ENCODE results near the gene POLR3K. TPM values are rescaled to one million over a fixed set of nuclear protein-coding genes. Genes with fewer than 3 reads are reported as not detected.

The POLR3K gene
- total RNA-seq, 1 experiment from 2014 or later: 40.1 TPM

GRCh38 chr16:55571-56136 is 2.2 kb upstream of the POLR3K start (continued):
- TF ChIP-seq E2F1 (CRISPR knock-in tag; IDR thresholded peaks at IDR 0.05) (no peak), ZNF138 (CRISPR knock-in tag; conservative IDR thresholded peaks at IDR 0.05) (no peak), ZNF263 (CRISPR knock-in tag; IDR thresholded peaks at IDR 0.05; ENCODE audit: low read depth) (no peak), MYBL2 (CRISPR knock-in tag; IDR thresholded peaks at IDR 0.05) (no peak), NR3C1 (CRISPR knock-in tag; conservative IDR thresholded peaks at IDR 0.05; ENCODE audit: low read depth) (no peak), ELF4 (CRISPR knock-in tag; IDR thresholded peaks at IDR 0.05; ENCODE audit: low read depth) (no peak), ZSCAN18 (CRISPR knock-in tag; IDR thresholded peaks at IDR 0.05) (no peak), PRRX2 (CRISPR knock-in tag; IDR thresholded peaks at IDR 0.05) (no peak), GRHL2 (CRISPR knock-in tag; IDR thresholded peaks at IDR 0.05; ENCODE audit: insufficient replicate concordance, severe bottlenecking) (no peak)
- TF ChIP-seq, protein P1, sequence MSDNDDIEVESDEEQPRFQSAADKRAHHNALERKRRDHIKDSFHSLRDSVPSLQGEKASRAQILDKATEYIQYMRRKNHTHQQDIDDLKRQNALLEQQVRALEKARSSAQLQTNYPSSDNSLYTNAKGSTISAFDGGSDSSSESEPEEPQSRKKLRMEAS (CRISPR knock-in tag; IDR thresholded peaks at IDR 0.05): no peak

GRCh38 chr16:54237-54581 is 801 bp upstream of the POLR3K start:
- ChIA-PET CTCF (interaction anchor here (1.3 to 2.5 kb wide), 3 partner anchors 12 to 53 kb away, joined by 18 to 39 read pairs (median 25); no protein-coding TSS in a partner anchor), POLR2A (interaction anchor here (1.6 kb wide), 1 partner anchor 17 kb away, joined by 16 read pairs; the partner anchor contains the start of gene RHBDF1)
- H3K4me3 Mint-ChIP-seq: peak overlapping the region; percentile 99
- DNase-seq (ENCODE audit: low spot score) (no peak), ATAC-seq (no peak)
- no peaks in the 10 kb centered on the region; the same call in 1 of the 2 replicates for H3K27me3 Mint-ChIP-seq (ENCODE audit: low read depth)
- no peak overlapping the region for H3K27ac Mint-ChIP-seq
- H3K4me1 Mint-ChIP-seq: peaks cover 13% of the 10 kb centered on the region
- TF ChIP-seq ZNF121 (CRISPR knock-in tag; IDR thresholded peaks at IDR 0.05) (peak; percentile 84), FOXP1 (CRISPR knock-in tag; IDR thresholded peaks at IDR 0.05; ENCODE audit: borderline replicate concordance) (no peak), GTF2I (CRISPR knock-in tag; conservative IDR thresholded peaks at IDR 0.05) (peak; percentile 63; the same call in 1 of the 2 replicates), STAT6 (CRISPR knock-in tag; conservative IDR thresholded peaks at IDR 0.05; ENCODE audit: low read depth) (no peak), CREM (CRISPR knock-in tag; IDR thresholded peaks at IDR 0.05) (no peak), MLX (CRISPR knock-in tag; IDR thresholded peaks at IDR 0.05) (no peak)
- TF ChIP-seq, protein P2, sequence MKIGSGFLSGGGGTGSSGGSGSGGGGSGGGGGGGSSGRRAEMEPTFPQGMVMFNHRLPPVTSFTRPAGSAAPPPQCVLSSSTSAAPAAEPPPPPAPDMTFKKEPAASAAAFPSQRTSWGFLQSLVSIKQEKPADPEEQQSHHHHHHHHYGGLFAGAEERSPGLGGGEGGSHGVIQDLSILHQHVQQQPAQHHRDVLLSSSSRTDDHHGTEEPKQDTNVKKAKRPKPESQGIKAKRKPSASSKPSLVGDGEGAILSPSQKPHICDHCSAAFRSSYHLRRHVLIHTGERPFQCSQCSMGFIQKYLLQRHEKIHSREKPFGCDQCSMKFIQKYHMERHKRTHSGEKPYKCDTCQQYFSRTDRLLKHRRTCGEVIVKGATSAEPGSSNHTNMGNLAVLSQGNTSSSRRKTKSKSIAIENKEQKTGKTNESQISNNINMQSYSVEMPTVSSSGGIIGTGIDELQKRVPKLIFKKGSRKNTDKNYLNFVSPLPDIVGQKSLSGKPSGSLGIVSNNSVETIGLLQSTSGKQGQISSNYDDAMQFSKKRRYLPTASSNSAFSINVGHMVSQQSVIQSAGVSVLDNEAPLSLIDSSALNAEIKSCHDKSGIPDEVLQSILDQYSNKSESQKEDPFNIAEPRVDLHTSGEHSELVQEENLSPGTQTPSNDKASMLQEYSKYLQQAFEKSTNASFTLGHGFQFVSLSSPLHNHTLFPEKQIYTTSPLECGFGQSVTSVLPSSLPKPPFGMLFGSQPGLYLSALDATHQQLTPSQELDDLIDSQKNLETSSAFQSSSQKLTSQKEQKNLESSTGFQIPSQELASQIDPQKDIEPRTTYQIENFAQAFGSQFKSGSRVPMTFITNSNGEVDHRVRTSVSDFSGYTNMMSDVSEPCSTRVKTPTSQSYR (CRISPR knock-in tag; IDR thresholded peaks at IDR 0.05): no peak
- H3K36me3 Mint-ChIP-seq: peaks cover 53% of the 10 kb centered on the region
- no peaks in the 10 kb centered on the region for H3K9me3 Mint-ChIP-seq
